Suprapubic skin (tissue), 4 donors: Measurements from ENCODE around the gene KCND3.

Experiments used
- CTCF ChIP-seq, 2 donors: fragments of 200-600 bp in 1 of 2; fragments of 450-650 bp in 1 of 2; sonication (generic) in 1 of 2; IDR thresholded peaks; one replicate each; pipeline ENCODE4 v1.5.1; 2016 to 2019; ENCODE audit warnings: antibody characterized with exemption in 2 of 2, mild to moderate bottlenecking in 1 of 2, moderate library complexity in 1 of 2
- EP300 ChIP-seq: sonication (generic); formaldehyde crosslinking; IDR thresholded peaks from one replicate; pipeline ENCODE4 v1.6.1; 2017; ENCODE audit warnings: antibody characterized with exemption
- POLR2AphosphoS5 ChIP-seq, 3 donors: sonication (generic); formaldehyde crosslinking; IDR thresholded peaks; one replicate each; pipeline ENCODE4 v1.6.1; 2017; ENCODE audit warnings: antibody characterized with exemption in 3 of 3

GRCh38 chr1:111924786-111925185 lies 64.7 kb downstream of the KCND3 start:
- TF ChIP-seq CTCF (IDR thresholded peaks at IDR 0.05) (no peak), EP300 (no peak), POLR2AphosphoS5 (IDR thresholded peaks at IDR 0.05) (no peak)
